ENCODE measurements around the gene RCAN2.

The RCAN2 gene

DNA sequence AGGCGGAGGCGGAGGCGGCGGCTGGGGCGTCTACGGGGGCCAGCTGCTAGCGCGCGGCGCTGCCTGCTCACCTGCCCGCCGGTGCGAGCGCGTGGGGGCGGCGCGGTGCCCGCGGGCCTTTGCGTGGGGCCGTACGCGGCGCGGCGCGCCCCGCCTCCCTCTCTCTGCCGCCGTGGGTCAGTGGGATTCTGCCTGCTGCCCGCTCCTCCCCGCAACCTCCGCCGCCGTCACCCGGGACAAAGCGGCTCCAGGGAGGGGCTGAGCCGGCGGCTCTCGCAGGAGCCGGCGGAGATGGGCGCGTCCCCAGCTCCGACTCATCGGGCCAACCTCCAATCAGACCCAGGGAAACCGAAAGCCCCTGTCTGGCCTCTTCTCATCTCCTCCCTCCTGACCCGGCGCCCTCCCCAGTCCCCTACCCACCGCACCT lies at the start of gene RCAN2:
Gene RCAN2, minus strand, starts transcription at position 249 of the 427 bp plus-strand sequence.
- peak; percentile 25 for DNase-seq

DNA sequence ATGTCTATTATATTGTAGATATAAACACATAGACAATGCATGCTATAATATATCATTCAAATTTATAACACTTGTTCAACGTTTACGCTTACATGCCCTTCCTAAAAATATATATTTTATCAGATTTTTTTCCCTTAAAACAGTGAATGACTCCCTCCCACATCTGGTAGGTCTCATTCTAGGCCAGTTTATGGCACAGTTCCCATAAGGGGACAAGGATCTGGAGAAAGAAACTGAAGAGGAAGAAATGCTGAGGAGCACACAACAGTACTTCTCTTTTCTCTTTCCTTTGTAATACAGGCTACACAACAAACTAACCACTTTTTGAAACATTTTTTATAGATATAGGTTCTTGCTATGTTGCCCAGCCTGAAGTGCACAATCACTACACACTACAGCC lies 48.6 kb upstream of the RCAN2 start:
- DNase-seq: no peak

DNA sequence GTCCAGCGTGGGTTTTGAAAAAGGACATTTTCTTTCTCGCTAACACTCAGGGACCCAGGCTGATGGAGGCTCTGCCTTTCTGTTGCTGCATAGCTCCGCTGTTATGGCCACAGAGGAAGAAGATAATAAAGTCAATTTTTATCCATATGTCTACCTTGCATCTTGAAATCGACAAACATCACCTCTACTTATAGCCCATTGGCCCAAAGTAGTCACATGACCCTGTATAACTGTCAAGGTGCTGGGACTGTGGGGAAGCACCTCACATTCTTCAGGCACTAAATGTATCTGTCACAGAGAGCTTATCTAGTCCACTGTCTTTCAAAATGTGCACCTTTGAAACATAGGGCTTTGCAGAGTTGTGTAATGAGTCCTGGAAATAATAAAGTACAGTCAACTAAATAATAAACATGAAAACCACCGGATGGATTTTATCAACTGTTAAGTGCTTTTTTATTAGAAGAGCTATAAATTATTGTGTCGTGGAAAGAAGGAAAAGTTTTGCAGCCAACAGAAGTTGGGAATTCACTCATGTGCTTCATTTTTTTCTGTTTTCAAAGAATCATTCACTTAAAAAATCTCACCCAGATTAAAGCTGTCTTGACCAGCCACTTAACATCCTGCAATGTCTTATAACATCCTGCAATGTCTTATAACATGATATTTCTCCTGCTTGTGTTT lies 47.7 kb upstream of the RCAN2 start:
- DNase-seq: no peak

DNA sequence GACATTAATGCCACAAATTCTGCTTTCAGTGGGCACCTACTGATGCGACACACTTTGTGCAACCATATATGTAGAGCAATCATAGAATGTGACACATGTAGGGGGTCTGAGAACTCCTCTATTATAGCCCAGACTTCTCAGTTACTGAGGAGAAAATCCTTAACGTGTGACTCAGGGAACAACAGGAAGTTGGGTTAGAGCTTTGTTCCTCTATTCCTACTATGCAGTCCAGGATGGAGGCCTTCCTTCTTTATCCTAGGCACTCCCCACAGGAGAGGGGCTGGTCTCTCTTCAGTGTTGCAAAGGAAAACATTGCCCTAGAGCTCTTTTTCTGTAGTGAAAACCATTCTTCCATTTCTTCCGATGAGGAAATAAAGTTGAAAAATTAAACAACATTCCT lies 39.6 kb upstream of the RCAN2 start:
- DNase-seq: no peak

DNA sequence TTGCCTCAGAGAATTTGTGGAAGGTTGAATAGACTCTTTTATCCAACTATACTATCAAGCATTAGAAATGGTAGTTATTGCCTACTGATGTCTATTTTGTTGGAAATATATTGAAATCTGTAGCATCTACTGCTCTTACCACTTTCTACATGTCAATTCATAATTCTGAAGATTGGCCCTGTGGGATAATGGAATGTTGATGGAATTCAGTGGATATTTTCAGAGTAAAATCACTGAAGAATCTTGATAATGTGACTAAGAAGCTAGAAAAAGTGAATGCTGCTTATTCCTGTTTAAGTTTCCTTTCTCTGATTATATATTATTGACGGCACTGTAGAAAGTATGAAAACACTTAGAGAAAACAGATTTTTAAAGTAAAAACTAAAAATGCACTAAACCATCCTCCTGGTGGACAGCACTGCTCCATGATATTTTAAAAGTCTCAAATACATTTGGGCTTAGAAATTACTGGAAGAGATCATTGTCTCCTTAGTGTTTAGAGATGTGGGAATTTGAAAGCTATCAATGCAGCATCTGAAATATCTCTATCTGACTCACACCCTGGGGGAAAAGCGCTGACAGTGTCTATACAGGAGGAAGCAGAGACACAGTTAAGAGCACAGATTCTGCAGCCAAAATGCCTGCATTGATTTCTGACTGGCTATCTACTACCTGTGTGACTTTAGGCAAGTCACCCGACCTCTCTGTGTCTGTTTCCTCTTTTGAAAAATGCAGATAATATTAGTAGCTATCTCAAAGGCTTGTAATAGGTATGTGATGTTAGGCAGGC lies 37.9 kb upstream of the RCAN2 start:
- no peak for DNase-seq

DNA sequence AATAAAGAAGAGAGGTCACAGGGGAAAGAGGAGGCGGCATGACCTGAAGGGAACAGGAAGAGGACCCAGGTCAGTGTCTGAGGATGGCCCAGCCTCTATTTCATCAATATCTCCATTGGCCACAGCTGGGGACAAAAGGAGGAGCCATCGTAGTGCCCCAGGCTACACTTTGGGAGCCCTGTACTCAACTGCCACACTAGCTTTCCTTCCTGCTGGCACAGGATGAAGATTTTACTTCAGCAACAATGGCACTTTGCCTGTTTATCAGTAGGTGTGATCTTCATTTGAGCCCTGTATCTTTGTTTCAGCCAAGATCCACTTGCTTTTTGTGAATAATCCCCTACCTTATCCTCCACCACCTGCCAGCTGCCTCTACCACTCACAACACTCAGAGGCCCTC lies 35.4 kb upstream of the RCAN2 start:
- DNase-seq: no peak

DNA sequence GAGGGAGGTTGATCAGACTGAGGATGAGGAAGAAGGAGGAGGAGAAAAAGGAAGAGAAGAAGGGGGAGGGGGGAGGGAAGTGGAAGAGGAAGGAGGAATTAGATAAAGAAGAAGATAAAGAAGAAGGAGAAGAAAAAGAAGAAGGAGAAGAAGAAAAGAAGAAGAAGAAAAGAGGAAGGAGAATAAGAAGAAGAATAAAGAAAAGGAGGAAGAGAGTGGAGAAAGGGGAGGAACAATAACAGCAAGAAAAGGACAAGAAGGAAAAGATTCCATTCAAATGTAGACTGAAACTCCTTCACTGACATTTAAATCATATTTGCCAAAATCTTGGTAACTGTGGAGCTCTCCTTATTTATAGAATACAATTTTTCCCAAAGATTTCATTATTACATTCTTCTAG lies 34.3 kb upstream of the RCAN2 start:
- DNase-seq: no peak

DNA sequence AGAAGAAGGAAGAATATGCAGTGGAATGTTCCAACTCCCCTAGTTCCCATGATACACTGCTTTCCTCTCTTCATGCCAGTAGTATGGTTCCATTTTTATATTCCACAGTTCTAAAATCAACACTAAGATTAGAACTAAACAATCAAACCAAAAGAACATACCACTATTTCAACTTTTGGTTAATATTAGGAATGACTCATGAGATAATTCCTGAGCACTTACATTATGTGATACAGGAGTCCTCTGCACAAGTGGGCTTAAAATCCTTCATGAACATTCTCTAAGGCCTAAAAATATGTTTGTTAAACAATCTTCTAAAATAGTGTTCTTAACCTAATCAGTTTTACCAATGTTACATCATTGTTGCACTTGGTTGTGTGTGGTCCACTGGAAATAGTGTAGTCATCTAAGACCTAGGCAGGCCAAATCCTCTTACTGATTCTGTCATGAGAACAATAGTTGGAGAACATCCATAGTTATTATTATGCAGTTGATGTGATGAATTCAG lies 30.3 kb upstream of the RCAN2 start:
- DNase-seq: no peak

DNA sequence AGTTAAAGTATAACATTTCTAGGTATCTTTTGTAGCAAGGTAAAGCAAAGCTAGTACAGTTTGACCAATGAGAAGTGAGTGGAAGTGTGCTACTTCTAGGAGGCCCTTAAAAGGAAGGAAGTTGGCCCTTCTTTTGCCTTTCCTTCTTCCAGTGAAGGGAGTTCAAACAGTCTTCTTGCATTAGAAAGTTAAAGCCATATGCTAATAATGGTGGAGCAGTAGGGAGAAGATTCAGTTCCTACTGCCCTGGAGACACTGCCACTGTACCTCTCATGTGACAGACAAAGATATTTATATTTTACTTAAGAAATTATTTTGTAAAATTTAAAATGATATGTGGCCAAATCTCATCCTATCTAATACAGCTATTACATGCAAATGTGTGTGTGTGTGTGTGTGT lies 26.0 kb upstream of the RCAN2 start:
- no peak for DNase-seq

DNA sequence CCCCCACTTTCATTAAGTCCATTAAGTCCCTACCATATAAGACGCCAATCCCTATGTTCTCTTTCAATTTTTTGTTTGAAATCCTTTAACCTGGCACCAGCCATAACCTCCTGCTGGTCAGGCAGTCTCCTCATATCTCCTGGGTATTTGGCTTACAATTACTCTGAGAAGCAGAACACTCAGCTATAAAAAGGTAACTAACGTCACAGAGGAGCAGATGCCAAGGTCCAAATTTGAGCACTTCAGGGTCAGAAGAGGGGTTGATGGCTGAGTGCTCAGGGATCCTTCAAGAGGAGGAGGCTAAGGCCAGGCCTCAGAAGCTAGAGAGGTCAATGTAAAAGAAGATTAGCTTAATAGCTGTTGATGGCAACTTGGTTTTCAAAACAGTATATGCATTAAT lies 22.3 kb upstream of the RCAN2 start:
- DNase-seq: no peak

DNA sequence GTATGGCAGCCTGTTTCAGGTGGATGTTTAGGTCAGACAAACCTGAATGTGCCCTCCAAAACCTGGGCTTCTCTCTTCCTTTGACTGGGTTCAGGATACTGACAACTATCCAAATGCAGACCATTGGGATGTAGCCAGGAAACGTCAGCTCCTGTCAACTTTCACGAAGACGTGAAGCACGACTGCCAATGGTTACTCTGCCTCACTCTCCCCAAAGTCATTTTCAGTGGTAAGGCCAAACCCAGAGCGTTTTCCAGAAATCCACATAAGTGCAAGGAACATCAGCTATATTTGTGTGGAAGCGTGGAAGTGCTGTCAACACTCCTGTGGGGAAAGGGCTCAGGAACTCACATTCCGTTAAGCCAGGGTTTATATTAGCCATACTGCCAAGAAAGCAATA lies 20.1 kb upstream of the RCAN2 start:
- DNase-seq: no peak

DNA sequence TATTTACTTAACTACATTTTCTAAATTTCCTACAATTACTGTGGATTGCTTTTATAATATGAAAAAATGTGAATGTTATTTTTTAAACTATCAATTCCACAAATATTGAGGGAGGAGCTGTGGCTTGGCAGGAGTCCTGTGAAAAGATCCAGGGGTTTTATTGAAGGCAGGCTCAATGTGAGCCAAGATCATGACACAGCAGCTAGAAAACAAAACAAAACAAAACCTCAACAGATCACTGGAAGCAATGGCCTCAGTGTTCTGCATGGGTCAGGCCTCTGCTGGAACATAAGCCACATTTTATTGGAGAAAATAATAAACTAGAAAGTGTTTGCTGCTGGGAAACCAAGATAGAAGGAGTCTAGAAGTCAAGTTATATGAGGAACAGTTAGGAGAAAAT lies 19.4 kb upstream of the RCAN2 start:
- DNase-seq: peak; percentile 33

DNA sequence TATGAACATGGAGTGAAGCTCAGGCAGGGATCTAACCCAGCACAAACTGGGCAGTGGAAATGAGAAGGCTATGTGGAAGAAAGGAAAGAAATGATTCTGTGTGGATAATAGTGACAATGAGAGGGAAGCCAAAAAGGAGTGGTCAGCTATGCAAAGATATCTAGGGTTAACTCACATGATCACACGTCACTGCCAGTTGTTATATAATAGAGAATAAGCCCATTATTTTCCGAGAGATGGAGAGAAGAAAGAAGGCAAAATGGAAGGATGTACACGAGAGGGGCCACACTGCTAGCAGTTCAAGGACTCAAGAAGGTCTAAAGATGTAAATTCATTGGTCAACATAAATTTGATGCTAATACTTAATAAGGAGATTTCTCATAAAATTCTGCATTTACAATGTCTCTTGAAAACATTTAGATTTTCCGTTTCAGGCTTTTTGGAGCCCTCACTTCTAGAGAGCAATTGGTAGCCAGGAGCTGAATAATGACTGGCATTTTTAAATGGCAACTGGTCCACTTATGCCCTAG lies 18.8 kb upstream of the RCAN2 start:
- no peak for DNase-seq

DNA sequence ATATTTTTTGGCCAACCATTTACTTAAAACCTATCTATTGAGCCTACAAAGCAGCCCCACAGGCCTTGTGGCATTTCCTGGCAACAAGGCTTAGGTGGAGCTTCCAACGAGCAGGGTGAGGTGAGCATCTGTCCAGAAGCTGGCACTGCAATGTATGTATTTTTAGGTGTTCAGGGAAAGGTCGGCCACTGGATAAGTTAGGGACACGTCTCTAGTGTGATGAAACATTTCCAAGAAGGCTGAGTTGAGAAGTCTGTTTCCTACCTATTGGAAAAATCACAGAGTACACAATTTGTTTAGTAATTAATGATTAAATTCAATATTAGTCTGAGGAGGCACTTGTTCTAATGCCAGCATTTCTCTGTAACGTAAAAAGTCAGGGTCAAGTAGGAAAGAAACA lies 17.8 kb upstream of the RCAN2 start:
- DNase-seq: no peak

DNA sequence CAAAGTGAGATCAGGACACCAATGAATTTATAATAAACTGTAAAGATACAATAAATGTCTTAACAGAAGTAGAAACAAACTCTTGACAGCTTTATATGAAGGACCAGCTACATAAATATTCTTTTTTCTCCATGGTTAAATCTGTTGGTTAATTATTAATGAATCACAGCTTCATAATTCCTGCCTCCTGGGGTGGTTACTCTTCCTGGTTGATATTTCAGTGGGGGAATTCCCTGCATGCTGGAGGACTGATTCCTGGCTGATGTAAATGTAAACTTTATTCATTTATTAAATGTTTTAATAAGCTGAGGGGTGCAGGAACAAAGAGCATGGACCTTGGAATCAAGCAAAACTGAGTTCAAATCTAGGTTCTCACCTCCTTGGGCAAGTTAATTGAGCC lies 16.2 kb upstream of the RCAN2 start:
- DNase-seq: no peak

DNA sequence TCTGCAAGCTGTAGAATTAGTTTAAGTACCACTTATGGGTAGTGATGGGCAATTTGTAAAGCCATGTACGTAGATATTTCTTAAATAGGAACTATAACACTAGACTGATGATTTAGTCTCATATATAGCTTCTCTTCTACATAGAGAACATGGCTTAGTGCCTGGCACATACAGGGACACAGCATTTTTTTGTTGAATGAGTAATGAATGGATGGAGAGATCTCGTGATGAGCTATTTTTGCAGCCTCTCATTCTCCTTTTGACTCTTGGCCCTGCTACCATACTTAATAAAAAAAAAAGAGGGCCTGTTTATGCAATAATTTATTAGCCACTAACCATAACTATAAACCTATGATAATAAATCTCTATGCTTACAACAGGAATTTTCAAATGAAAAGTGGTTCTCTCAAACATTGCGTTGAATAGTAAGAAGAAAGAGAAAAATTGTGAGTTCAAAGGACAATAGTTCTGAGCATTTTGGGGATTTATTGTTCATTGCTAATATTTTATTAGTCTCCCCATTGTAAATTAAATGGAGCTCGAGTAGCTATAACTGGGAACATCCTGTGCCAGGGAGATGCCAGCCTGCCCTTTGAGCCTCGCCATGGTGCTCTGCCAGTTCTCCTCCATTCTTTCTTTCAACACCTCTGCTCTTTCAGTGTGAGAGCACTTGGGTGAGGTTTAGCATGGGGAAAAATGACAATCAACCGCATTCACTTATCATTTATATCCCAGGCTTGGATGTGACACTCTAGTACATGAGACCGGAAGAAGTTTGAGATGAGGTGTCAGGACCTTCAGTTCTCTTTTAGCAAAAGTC lies 14.7 kb upstream of the RCAN2 start:
- peak; percentile 24 for DNase-seq

DNA sequence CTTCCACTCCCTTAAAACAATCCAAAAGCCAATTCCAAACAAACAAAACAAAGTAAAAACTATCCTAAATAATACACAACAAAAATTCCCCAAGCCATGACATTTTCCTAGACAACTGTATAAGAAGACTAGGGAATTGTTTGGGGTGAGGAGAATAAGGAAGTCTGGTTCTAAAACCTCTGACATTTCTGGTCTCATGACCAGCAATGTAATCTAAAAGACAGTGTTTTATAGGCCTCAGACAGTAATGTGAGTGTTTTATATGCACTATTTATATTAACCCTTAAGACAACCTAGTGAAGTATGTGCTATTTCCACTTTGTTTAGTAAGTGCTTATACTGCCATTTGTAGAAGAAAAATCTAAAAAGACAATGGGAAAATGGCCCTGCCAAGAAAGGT lies 13.0 kb upstream of the RCAN2 start:
- DNase-seq: no peak

DNA sequence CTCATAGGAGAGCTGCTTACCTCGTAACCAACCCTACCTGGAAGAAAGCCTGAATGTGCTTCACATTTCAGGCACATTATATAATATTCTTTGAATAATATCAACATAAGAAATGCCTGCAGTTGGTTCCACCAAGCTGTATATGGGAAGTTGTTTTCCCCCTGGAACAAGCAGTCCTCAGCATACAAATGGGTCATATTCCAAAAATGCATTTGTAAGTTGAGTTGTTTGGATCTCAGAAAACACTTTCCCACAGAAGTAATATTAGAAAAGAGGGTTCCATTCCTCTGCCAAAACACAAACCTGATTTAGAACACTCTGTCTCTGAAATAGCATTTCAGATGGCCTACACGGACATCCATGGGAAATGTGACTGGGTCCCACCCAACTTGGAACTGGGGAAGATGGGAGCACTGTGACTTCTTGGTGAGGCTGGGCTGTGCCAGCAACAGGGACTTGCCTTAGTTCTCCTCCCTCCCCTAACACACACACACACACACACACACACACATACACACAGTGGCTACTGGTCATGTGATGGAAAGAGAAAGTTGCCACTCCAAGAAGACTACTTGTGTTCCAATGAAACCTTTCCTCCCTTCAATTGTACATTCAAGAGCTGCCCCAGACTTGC lies 11.4 kb upstream of the RCAN2 start:
- peak; percentile 28 for DNase-seq

DNA sequence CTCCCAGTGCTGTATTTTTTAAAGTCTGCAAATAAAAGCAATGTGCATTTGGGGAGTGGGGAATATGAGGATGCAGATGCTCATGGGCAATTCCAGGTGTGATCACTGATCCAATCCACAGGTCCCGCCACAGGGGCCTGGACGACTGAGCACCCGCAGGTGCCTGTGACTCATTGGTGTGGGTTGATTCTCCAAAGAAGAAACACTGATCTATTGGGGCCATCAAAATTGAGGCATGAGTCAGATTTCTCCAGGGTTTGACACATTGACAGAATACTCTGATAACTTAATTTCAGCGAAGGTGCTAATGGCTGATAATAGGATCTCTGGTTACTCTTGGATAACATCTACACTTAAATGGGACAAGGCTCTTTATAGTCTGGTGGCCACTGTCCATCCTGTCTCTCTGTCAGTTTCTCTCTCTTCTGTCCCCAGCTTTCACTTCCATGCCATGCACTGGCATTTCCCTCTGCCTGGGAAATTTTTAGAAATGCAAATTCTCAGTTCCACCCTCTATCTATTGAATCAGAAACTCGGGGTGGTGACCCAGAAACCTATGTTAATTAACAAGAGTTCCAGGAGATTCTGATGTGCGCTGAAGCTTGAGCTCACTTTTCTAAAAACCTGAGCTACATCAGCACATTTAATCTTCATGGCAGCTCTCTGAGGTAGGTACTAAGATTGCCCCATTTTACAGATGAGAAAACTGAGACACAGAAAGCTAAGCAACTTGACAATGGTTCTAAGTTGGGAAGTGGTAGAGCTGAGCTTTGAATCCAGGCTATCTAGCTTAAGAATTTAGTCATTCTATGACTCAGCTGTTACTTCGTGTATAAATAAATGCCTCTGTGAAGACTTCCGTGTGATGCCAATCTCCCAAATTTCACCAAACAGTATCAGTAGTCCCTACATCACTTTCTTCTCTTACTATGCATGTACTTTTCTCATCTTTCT lies 10.2 kb upstream of the RCAN2 start:
- peak; percentile 11 for DNase-seq

DNA sequence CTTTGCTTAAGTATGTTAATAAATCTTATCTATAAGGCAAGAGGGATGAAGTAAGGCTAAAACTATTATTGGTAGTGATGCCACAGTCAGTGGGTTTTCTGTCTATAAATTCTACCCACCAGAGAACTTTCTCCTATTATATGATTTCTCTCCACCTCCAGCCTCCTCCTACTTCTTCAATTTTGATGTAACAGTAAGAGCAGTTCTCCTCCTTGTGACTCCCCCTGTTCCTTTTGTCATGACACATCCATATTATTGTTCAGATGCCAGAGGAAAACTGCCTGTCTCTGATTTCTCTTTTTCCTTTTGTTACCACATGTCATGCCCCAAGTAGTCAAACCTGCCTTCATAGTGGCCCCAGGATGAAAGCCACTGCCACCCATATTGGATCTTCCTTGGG lies 9.1 kb upstream of the RCAN2 start:
- DNase-seq: no peak
